Lower leg skin (tissue), 4 donors: ENCODE measurements around the gene GSE1. TPM values are rescaled to one million over a fixed set of nuclear protein-coding genes. Genes with fewer than 3 reads are reported as not detected.

Source experiments
- DNase-seq, 2 donors: peaks; one replicate each; pipeline ENCODE4 v3.0.0-alpha.2; 2019; ENCODE audit warnings: low spot score in 2 of 2
- H3K4me3 ChIP-seq: fragments of 200-600 bp; sonication (generic); 2 replicates; pipeline ENCODE4 v1.5.1; 2017; ENCODE audit warnings: mild to moderate bottlenecking, low read depth; ENCODE audit not compliant: poor library complexity, severe bottlenecking
- CTCF ChIP-seq, 3 donors: fragments of 450-650 bp; IDR thresholded peaks; one replicate each; pipeline ENCODE4 v1.5.1; 2016; ENCODE audit warnings: antibody characterized with exemption in 3 of 3, mild to moderate bottlenecking in 3 of 3, moderate library complexity in 2 of 3
- POLR2A ChIP-seq, 2 donors: fragments of 450-650 bp; IDR thresholded peaks; one replicate each; pipeline ENCODE4 v1.6.1; 2016 to 2017; ENCODE audit warnings: antibody characterized with exemption in 2 of 2, mild to moderate bottlenecking in 1 of 2, moderate library complexity in 1 of 2
- WGBS, 2 donors: methylation state at CpG; one replicate each; pipeline ENCODE4 v1.1.5; 2018; 5-methylcytosine and 5-hydroxymethylcytosine counted together
- intact Hi-C: fragments of 100-400 bp; cut with DNase I; formaldehyde crosslinking; loops from one replicate; pipeline ENCODE4 v1.15.0; 2023; ENCODE audit warnings: low total_unique reads
- total RNA-seq, 4 donors: library from RNA; depleted of rRNA; stranded (reverse); fragments of >200 nt; gene quantifications; one replicate each; pipeline ENCODE4 v1.1.0, GENCODE V29; 2016

GSE1 gene
- total RNA-seq, 4 donors from 2014 or later: 62.9 to 113 (median 69.9) TPM

GRCh38 chr16:85598141-85598540 lies 15.0 kb upstream of the GSE1 start:
- TF ChIP-seq POLR2A (IDR thresholded peaks at IDR 0.05) (no peak), CTCF (IDR thresholded peaks at IDR 0.05) (no peak)
- no peak for DNase-seq
- 89 to 91% methylated on average over 8 of the region's 8 CpGs for WGBS, 2 donors
- no peak overlapping the region for H3K4me3 ChIP-seq
- intact Hi-C loops: no loop called here

GRCh38 chr16:85600078-85600477 lies 13.0 kb upstream of the GSE1 start:
- intact Hi-C loops: no loop called here
- TF ChIP-seq CTCF (IDR thresholded peaks at IDR 0.05) (no peak), POLR2A (IDR thresholded peaks at IDR 0.05) (no peak)

GRCh38 chr16:85600530-85601271 lies 12.4 kb upstream of the GSE1 start:
- TF ChIP-seq CTCF (IDR thresholded peaks at IDR 0.05): no peak
- no peak for TF ChIP-seq POLR2A (IDR thresholded peaks at IDR 0.05)
- H3K4me3 ChIP-seq: no peak overlapping the region
- intact Hi-C loops: no loop called here
- WGBS, 2 donors: 76 to 77% methylated on average over 15 of the region's 15 CpGs
- no peak for DNase-seq

More at GRCh38 chr16:85600078-85600477, 13.0 kb upstream of the GSE1 start:
- 67 to 70% methylated on average over 10 of the region's 10 CpGs for WGBS, 2 donors
- H3K4me3 ChIP-seq: no peak overlapping the region
- no peak for DNase-seq

- no peak overlapping the region for H3K4me3 ChIP-seq
- 81 to 90% methylated on average over 10 of the region's 10 CpGs for WGBS, 2 donors
- intact Hi-C loops: no loop called here
- DNase-seq: no peak
- TF ChIP-seq POLR2A (IDR thresholded peaks at IDR 0.05) (no peak), CTCF (IDR thresholded peaks at IDR 0.05) (no peak)
These were observed 11.9 kb upstream of the GSE1 start for GRCh38 chr16:85601272-85601639.

- intact Hi-C loops: no loop called here
- no peak for DNase-seq
- H3K4me3 ChIP-seq: no peak overlapping the region
- WGBS, 2 donors: 79 to 81% methylated on average over 30 of the region's 30 CpGs
- no peak for TF ChIP-seq POLR2A (IDR thresholded peaks at IDR 0.05)
- no peak for TF ChIP-seq CTCF (IDR thresholded peaks at IDR 0.05)
These were observed 11.3 kb upstream of the GSE1 start for GRCh38 chr16:85601730-85602401.
